GM21529 (cell line): ENCODE data around the gene NCLN.
"Not testable (repeated sequence)": the region's sequence is repeated elsewhere in the genome, so short reads cannot be mapped to it uniquely, and the experiment has no call there.

Experiments
- ATAC-seq: cut with Tn5 transposase; IDR thresholded peaks from one replicate; pipeline ENCODE4 v1.9.1; 2021; ENCODE audit not compliant: unreplicated experiment

Gene NCLN

DNA sequence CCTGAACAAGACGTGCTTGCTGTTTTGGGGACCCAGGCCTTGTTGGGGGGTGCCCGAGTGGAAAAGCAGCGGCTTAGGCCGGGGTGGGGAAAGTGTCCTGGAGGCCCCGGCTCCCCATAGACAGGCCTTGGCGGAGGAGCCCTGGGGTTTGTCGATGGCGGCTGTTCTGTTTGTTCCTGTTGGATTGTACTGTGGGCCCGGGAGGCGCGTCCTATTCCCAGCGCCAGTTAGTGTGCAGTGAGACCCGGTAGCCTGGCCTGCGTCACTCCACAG is 11.1 kb downstream of the NCLN start:
- no peak for ATAC-seq

- ATAC-seq: no peak
Observed at GRCh38 chr19:3198901-3199700, 13.4 kb downstream of the NCLN start.

DNA sequence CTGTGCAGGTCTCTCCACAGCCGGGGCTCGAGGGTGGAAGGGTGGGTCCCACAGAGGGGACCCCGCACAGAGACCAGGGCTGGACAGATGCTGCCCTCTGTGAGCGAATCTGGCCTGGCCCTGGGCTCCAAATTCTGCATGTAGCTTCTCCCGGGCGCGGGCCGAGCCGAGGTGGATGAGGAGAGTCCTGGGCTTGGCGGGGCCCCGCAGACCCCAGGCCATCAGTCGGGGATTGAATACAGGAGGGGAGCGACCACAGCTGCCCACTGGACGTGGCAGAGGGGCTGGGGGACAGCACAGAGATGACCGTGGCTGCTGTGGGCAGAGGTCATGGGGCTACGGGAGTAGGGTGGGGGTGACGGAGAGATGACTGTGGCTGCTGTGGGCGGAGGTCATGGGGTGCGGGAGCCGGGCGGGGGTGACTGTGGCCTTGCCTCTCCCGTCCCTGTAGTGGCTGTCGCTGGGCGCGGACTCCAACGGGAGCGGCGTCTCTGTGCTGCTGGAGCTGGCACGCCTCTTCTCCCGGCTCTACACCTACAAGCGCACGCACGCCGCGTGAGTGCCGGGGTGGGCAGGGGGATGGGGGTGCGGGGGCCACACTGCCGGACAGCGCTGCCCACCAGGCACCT is 15.5 kb downstream of the NCLN start:
- ATAC-seq: no peak

DNA sequence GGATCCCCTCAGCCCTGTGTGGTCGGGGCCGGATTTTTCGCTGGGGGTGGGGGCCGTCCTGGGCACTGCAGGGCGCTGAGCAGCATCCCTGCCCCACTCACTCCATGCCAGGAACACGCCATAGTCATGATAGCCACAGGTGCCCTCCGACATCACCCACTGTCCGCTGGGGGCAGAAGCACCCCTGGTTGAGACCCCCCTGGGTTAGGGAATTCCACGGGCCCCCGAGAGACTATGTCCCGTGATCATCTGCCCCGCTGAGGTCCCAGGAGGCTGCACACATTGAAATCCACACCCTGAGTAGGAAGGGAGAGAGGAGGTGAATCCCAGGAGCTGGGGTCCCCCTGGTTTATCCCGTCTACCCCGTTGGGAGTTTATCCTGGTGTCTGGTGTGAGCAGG is 16.2 kb downstream of the NCLN start:
- ATAC-seq: no peak

GRCh38 chr19:3202346-3202745 is 16.6 kb downstream of the NCLN start:
- ATAC-seq: no peak

DNA sequence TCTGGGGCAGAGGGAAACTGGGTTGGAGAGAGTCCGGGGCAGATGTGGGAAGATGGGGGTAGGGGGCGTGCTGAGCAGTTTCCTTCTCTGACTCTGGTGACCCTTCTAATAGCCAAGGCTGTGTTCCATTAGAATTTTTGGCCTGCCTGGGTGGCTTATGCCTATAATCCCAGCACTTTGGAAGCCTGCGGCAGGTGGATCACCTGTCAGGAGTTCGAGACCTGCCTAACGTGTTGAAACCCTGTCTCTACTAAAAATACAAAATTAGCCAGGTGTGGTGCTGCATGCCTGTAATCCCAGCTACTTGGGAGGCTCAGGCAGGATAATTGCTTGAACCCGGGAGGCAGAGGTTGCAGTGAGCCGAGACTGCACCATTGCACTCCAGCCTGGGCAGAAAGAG is 17.2 kb downstream of the NCLN start:
- not testable (repeated sequence) for ATAC-seq

- ATAC-seq: no peak
Observed at GRCh38 chr19:3203805-3204645, 18.3 kb downstream of the NCLN start.

GRCh38 chr19:3204646-3205275 is 19.0 kb downstream of the NCLN start:
- no peak for ATAC-seq

- no peak for ATAC-seq
Observed at GRCh38 chr19:3206216-3206953, 20.7 kb downstream of the NCLN start.

GRCh38 chr19:3207461-3208242 is 21.9 kb downstream of the NCLN start:
- ATAC-seq: no peak

DNA sequence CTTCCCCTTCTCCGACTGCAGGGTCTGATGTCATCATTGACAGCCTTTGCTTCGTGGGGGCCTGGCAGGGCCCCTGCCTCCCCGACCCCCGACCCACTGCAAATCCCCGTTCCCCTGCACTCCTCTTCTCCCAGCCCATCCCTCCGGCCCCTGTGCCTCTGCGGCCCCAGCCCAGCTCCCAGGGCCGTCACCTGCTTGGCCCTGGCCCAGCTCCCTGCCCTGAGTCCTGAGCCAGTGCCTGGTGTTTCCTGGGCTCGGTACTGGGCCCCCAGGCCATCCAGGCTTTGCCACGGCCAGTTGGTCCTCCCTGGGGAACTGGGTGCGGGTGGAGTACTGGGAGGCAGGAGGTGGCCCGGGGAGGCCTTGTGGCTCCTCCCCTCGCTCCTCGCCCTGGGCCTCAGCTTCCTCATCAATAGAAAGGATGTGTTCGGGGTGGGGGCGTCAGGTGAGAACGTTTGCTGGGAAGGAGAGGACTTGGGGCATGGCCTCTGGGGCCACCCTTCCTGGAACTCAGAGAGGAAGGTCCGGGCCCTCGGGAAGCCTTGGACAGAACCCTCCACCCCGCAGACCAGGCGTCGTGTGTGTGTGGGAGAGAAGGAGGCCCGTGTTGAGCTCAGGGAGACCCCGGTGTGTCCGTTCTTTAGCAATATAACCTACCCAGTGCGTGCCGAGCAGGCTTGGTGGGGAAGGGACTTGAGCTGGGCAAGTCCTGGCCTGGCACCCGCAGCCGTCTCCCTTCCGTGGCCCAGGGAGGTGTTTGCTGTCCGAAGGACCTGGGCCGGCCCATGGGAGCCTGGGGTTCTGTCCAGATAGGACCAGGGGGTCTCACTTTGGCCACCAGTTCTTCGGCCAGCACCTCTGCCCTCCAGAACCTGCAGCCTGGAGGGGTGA is 22.8 kb downstream of the NCLN start:
- ATAC-seq: no peak

DNA sequence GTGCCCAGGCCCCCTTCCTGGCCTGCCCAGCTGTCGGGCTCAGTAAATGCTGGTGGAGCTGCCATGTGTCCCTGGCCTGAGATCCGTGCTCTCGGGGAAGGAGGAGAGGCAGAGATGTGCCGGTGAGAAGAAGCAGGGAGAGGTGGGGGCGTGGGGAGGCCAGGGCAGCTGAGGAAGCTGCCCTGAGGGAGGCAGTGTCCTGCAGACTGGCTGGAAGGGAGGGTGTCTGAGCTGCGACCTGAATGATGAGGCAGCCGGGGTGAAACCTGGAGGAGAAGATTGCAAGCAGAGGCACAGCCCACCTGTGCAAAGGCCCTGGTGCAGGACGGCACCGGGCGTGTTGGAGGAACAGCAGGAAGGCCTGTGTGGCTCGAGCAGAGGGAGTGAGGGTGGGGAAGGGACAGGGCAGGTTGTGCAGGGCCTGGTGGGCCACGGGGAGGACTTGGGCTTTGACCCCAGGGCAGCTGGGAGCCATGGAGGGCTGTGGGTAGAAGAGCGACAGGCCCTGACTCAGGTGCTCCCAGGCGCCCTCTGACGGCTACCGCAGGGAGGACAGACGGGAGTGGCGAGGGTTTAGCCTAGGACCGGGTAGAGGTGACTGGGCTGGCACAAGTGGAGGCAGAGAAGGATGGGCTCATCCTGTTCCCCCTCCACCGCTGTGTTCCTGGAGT is 24.8 kb downstream of the NCLN start:
- ATAC-seq: no peak

GRCh38 chr19:3211191-3211590 is 25.5 kb downstream of the NCLN start:
- ATAC-seq: no peak

DNA sequence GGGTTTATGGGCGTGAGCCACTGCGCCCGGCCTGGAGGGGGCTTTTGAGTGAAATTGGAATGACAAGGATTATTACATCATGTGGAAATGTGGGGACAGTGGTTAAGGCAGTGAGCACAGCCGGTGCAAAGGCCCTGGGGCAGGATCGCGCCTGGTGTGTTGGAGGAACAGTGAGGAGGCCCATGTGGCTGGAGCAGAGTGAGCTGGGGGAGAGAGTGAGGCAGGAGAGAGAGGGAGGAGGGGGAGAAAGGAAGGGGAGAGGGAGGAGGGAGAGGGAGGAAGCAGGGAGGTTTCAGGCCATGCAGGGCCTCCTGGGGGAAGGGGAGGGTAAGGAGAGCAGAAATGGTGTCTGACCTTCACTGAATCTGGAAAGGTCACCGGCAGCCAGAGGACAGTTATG is 27.4 kb downstream of the NCLN start:
- ATAC-seq: no peak

- no peak for ATAC-seq
Observed at GRCh38 chr19:3216874-3217273, 31.1 kb downstream of the NCLN start.

DNA sequence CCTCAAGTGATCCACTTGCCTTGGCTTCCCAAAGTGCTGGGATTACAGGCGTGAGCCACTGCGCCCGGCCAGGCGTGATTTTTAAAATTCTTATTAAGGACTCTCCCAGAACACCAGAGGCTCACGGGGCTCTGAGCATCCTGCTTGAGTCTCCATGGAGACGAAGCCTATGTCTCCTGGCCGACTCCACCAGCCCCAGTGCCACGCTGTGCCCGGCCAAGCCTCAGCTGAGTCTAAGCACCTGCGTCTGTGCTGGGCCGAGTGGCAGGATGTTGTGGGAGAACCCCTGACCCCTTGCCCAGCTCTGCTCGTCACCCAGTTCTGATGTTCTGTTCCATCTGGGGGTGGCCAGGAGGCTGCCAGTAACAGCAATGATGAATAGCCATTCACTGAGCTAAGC is 34.8 kb downstream of the NCLN start:
- no peak for ATAC-seq

DNA sequence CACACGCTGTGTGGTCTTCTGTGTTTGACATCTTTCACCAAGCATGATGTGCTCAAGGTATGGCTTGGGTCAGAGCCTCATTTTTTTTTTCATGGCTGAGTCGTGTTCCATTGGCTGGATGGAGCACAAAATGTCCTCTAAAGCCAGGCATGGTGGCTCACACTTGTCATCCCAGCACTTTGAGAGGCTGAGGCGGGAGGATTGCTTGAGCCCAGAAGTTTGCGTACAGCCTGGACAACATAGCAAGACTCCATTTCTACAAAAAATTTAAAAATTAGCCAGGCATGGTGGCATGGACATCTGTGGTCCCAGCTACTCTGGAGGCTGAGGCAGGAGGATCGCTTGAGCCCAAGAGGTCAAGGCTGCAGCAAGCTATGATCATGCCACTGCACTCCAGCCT is 35.8 kb downstream of the NCLN start:
- ATAC-seq: not testable (repeated sequence)

GRCh38 chr19:3222709-3223108 is 37.0 kb downstream of the NCLN start:
- ATAC-seq: no peak
